Measurements from ENCODE around the gene SSBP1.
"Not testable (repeated sequence)": the region's sequence is repeated elsewhere in the genome, so short reads cannot be mapped to it uniquely, and the experiment has no call there.

SSBP1 gene

GRCh38 chr7:141709318-141709717, 28.8 kb upstream of the SSBP1 start:
- DNase-seq (ENCODE audit: low read depth in 2 of 2), result no peak

- DNase-seq (ENCODE audit: low read depth in 2 of 2), result no peak
Measured at GRCh38 chr7:141709749-141710148, 28.4 kb upstream of the SSBP1 start.

GRCh38 chr7:141710301-141710700, 27.9 kb upstream of the SSBP1 start:
- no peak for DNase-seq (ENCODE audit: low read depth in 2 of 2)

GRCh38 chr7:141712603-141713255, 25.4 kb upstream of the SSBP1 start:
- no peak for DNase-seq (ENCODE audit: low read depth in 2 of 2)

GRCh38 chr7:141713890-141714289, 24.3 kb upstream of the SSBP1 start:
- DNase-seq (ENCODE audit: low read depth in 2 of 2), result no peak

GRCh38 chr7:141714571-141714970, 23.6 kb upstream of the SSBP1 start:
- DNase-seq (ENCODE audit: low read depth in 2 of 2), result no peak

- no peak for DNase-seq (ENCODE audit: low read depth in 2 of 2)
Measured at GRCh38 chr7:141715018-141715417, 23.1 kb upstream of the SSBP1 start.

- DNase-seq (ENCODE audit: low read depth in 2 of 2), result no peak
Measured at GRCh38 chr7:141715794-141716689, 22.1 kb upstream of the SSBP1 start.

GRCh38 chr7:141717450-141717849, 20.7 kb upstream of the SSBP1 start:
- DNase-seq (ENCODE audit: low read depth in 2 of 2), result no peak

GRCh38 chr7:141722529-141722928, 15.6 kb upstream of the SSBP1 start:
- no peak for DNase-seq (ENCODE audit: low read depth in 2 of 2)

- DNase-seq (ENCODE audit: low read depth in 2 of 2), result no peak
Measured at GRCh38 chr7:141729020-141729419, 9.1 kb upstream of the SSBP1 start.

- no peak for DNase-seq (ENCODE audit: low read depth in 2 of 2)
Measured at GRCh38 chr7:141731476-141732149, 6.5 kb upstream of the SSBP1 start.

- no peak for DNase-seq (ENCODE audit: low read depth in 2 of 2)
Measured at GRCh38 chr7:141737118-141737835, 881 bp upstream of the SSBP1 start.

- no peak for DNase-seq (ENCODE audit: low read depth in 2 of 2)
Measured at GRCh38 chr7:141738592-141739013, 445 bp downstream of the SSBP1 start.

GRCh38 chr7:141739250-141739649, 1.1 kb downstream of the SSBP1 start:
- no peak for DNase-seq (ENCODE audit: low read depth in 2 of 2)

- DNase-seq (ENCODE audit: low read depth in 2 of 2), result no peak
Measured at GRCh38 chr7:141742229-141742628, 4.1 kb downstream of the SSBP1 start.

GRCh38 chr7:141744131-141744530, 6.0 kb downstream of the SSBP1 start:
- no peak for DNase-seq (ENCODE audit: low read depth in 2 of 2)

GRCh38 chr7:141748396-141748795, 10.2 kb downstream of the SSBP1 start:
- no peak for DNase-seq (ENCODE audit: low read depth in 2 of 2)

GRCh38 chr7:141751904-141752303, 13.7 kb downstream of the SSBP1 start:
- DNase-seq (ENCODE audit: low read depth in 2 of 2), result not testable (repeated sequence)

- no peak for DNase-seq (ENCODE audit: low read depth in 2 of 2)
Measured at GRCh38 chr7:141752634-141753033, 14.5 kb downstream of the SSBP1 start.

- DNase-seq (ENCODE audit: low read depth in 2 of 2), result no peak
Measured at GRCh38 chr7:141754939-141755338, 16.8 kb downstream of the SSBP1 start.

GRCh38 chr7:141763797-141764196, 25.6 kb downstream of the SSBP1 start, which contains the start of gene TAS2R3:
Gene TAS2R3, plus strand, starts transcription at chr7:141764097. Its CDS starts 62 bp downstream, at chr7:141764159.
- DNase-seq (ENCODE audit: low read depth in 2 of 2), result no peak
